ENCODE measurements around the gene BTBD7. TPM values are rescaled to one million over a fixed set of nuclear protein-coding genes. Genes with fewer than 3 reads are reported as not detected.
A peak's percentile ranks its signal among the peaks of the same experiment; 100 is the strongest.
"Not testable (repeated sequence)": the region's sequence is repeated elsewhere in the genome, so short reads cannot be mapped to it uniquely, and the experiment has no call there.

The BTBD7 gene
- total RNA-seq, 2 donors from 2014 or later: 11.0 to 12.5 TPM

DNA sequence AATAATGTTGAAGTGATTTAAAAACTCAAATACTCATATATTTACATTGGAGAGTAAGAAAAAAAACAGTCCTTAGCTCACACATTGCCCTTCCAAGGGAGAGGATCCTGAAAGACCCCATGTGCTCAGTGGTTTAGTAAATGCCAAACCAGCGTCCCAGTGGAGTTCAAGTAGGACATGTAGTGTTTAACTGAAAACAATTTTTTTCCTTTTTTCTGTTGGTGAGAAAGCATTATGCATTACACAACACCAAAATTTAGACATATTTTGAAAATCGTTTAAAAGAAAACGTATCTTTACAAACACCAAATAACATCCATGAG, 92.2 kb downstream of the BTBD7 start:
- Mint-ChIP-seq H3K36me3 (ENCODE audit: insufficient read depth in 2 of 2) (peaks cover 2 to 3% of the 10 kb centered on the region in 2 donors), H3K4me3 (no peak overlapping the region), H3K27me3 (ENCODE audit: low read depth) (no peaks in the 10 kb centered on the region), H3K27ac (no peak overlapping the region), H3K4me1 (ENCODE audit: low read depth) (no peaks in the 10 kb centered on the region), H3K9me3 (no peaks in the 10 kb centered on the region)
- ATAC-seq (replicated peaks in 1 of 2) (no peak), DNase-seq (no peak)

DNA sequence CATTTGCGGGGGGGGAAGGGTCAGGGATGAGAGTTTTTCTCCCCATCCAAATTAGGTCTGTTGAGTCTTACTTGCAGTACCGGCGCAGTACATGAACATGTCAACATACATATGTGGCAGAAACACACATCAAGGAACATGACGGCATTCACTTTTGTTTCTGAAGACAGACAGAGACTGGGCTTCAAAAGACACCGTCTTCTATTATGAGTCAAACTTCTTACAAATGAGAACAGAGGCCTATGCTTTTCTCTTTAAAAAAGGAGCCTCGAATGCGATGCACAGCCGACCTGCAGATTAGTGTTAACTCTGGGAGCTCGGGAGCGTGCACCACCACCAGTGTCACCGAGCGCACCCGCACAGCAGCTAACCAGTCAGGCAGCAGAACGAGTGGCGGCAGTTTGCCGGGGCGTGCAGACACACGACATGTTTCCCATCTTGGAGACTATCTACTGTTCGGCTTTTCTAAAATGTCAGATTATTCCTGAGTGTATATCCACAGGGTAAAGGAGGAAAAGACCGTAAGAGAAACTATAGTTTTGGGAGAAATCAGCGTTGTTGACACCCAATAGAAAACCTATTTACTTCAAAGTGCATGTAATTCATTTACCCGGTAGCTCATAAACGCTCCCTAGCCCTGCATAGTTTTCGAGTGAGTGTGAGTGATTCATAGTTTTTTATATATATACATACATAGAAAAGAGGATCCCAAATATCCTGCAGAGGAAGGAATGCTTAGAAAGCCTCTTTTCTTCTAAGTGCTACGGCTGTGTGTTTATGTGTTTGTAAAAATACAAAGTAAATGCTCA, 92.8 kb downstream of the BTBD7 start:
- Mint-ChIP-seq H3K9me3 (no peaks in the 10 kb centered on the region), H3K36me3 (ENCODE audit: insufficient read depth in 2 of 2) (peaks cover 2 to 3% of the 10 kb centered on the region in 2 donors), H3K4me3 (no peak overlapping the region), H3K27me3 (ENCODE audit: low read depth) (peaks cover 3% of the 10 kb centered on the region), H3K4me1 (ENCODE audit: low read depth) (no peaks in the 10 kb centered on the region), H3K27ac (no peak overlapping the region)
- DNase-seq (no peak), ATAC-seq (replicated peaks in 1 of 2) (peak; percentile 70 to 86)

DNA sequence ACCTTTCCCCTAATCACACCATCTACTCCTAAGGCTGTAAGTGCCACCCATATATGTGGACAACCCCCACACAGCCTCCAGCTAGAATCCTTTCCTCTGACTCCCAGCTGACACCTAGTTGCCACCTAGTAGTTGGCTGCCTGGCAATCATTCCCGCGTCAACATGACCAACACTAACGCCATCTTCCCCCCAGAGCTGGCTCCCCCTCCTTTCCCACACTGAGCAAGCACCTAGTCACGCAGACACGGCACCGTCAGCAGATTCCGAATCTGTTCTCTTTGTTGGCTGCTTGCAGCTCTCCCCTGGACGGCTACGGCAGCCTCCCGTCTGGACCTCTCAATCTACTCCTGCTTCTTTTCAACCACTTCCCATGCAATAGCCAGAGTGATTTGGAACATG, 98.0 kb downstream of the BTBD7 start:
- peaks cover 0 to 4% of the 10 kb centered on the region in 2 donors for H3K36me3 Mint-ChIP-seq (ENCODE audit: insufficient read depth in 2 of 2)
- peaks cover 14% of the 10 kb centered on the region for H3K4me1 Mint-ChIP-seq (ENCODE audit: low read depth)
- ATAC-seq (replicated peaks in 1 of 2) (no peak), DNase-seq (no peak)
- no peak overlapping the region for H3K4me3 Mint-ChIP-seq
- H3K9me3 Mint-ChIP-seq: no peaks in the 10 kb centered on the region
- H3K27me3 Mint-ChIP-seq (ENCODE audit: low read depth): peaks cover 34% of the 10 kb centered on the region
- no peak overlapping the region for H3K27ac Mint-ChIP-seq

DNA sequence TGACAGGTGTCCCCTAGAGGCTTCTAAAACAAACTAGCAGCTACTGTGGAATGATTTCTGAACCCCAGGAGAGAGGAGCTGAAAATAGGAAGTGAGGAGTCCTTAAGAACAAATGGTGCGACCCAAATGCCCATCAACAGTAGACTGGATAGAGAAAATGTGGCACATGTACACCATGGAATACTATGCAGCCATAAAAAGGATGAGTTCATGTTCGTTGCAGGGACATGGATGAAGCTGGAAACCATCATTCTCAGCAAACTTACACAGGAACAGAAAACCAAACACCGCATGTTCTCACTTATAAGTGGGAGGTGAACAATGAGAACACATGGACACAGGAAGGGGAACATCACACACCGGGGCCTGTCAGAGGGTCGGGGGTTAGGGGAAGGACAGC, 99.8 kb downstream of the BTBD7 start:
- not testable (repeated sequence) for H3K27ac Mint-ChIP-seq; DNase-seq; H3K9me3 Mint-ChIP-seq; H3K4me3 Mint-ChIP-seq; H3K36me3 Mint-ChIP-seq (ENCODE audit: insufficient read depth in 2 of 2); ATAC-seq (replicated peaks in 1 of 2)
- Mint-ChIP-seq H3K27me3 (ENCODE audit: low read depth) (peaks cover 34% of the 10 kb centered on the region), H3K4me1 (ENCODE audit: low read depth) (peaks cover 14% of the 10 kb centered on the region)

DNA sequence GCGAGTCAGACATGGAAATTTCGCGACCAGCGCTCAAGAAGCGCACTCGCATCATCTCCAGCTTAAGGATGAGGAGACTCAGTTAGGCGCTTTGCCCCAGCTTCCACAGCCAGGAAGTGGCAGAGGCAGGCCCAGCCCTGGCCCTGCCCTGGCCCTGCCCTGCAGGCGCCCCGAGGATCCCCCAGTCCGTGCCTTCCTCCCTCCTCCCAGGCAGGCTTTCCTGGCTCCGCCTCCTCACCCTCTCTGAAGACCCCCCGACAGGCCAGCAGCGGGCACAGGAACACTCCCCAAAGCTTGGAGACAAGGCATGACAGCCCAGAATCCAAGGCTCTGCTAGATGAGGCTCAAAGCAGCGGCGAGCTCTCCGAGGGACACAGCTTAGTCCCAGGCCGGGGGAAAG, 100.7 kb downstream of the BTBD7 start:
- Mint-ChIP-seq H3K4me3 (peak overlapping the region in 1 of 2 donors; percentile 79), H3K27ac (no peak overlapping the region), H3K9me3 (no peaks in the 10 kb centered on the region), H3K4me1 (ENCODE audit: low read depth) (peaks cover 14% of the 10 kb centered on the region), H3K27me3 (ENCODE audit: low read depth) (peaks cover 34% of the 10 kb centered on the region), H3K36me3 (ENCODE audit: insufficient read depth in 2 of 2) (peaks cover 2 to 13% of the 10 kb centered on the region in 2 donors)
- no peak for ATAC-seq (replicated peaks in 1 of 2)
- no peak for DNase-seq

DNA sequence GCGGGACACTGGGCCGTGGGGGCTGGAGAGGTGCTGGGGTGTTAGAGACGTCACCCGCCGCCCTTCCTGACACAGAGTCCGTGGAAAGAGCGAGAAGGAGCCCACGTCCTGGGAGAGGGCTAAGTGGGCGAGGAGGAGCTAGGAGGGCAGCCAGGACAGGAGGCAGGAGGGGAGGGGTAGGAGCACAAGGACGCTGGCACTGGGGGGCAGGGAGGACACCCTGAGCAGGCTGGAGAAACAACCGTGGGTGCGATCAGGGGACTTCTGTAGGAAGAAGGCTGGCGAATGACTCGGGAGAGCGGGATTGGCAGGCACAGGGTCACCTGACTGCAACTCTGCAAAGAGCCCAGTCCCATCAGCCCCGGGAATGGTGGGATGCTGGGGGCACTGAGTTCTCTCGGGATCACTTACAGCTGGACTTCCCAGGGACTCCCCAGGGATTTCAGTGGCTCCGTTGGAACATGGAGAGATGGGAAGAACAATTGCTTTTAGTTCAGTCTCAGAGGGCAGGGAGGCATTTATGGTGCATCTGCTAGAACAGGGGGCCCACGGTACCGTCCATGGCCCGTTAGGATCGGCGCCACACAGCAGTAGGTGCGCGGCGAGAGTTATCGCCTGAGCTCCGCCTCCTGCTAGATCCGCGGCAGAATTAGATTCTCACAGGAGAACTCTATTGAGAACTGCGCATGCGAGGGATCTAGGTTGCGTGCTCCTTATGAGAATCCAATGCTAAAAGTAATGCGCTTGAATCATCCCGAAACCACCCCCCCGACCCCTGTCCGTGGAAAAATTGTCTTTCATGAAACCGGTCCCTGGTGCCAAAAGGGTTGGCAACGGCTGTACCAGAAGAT, 101.5 kb downstream of the BTBD7 start:
- Mint-ChIP-seq H3K4me1 (ENCODE audit: low read depth) (peaks cover 14% of the 10 kb centered on the region), H3K27ac (no peak overlapping the region), H3K36me3 (ENCODE audit: insufficient read depth in 2 of 2) (peaks cover 2 to 18% of the 10 kb centered on the region in 2 donors), H3K9me3 (no peaks in the 10 kb centered on the region), H3K4me3 (peak overlapping the region; percentile 7 to 79), H3K27me3 (ENCODE audit: low read depth) (peaks cover 34% of the 10 kb centered on the region)
- ATAC-seq (replicated peaks in 1 of 2): peak; percentile 38 to 59
- DNase-seq: no peak

DNA sequence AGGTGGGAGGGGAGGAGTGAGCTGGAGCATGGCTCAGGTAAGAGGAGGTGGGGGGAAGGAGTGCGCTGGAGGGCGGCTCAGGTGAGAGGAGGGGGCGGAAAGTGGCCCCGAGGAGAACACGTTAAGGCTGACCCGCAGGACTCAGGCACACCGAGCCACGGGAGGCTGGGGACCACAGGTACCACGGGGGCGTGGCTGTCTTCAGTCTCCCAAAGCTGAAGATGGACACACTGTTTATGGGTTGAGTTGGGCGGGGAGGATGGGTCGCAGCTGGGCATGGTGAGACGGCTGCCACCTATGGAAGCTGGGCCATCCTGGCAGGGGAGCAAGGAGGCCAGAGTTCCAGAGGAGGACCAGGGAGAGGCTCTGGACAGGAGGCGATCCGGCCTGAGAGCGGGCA, 102.3 kb downstream of the BTBD7 start:
- Mint-ChIP-seq H3K9me3 (no peaks in the 10 kb centered on the region), H3K27ac (no peak overlapping the region), H3K4me3 (peak overlapping the region; percentile 7 to 79), H3K4me1 (ENCODE audit: low read depth) (peaks cover 14% of the 10 kb centered on the region), H3K27me3 (ENCODE audit: low read depth) (peaks cover 34% of the 10 kb centered on the region), H3K36me3 (ENCODE audit: insufficient read depth in 2 of 2) (peaks cover 2 to 23% of the 10 kb centered on the region in 2 donors)
- DNase-seq (no peak), ATAC-seq (replicated peaks in 1 of 2) (peak in 1 of 2 donors; percentile 18)

DNA sequence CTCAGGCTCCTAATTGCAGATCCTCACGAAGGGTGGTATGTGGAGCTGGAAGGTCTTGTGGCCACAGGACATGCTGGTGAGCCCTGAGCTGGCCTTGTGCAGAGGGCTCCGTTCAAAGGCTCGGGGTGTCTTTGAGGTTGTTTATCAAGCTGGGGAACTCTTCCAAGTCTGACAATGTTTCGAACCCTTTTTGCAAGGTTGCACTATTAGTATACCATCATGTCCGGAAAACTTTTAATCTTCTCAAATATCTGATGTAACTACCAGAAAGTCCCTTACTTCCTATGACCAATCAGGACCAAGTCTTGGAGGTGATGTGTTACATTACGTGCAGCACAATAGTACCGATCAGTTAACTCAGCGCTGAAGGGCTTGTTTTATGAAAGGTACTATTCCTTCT, 104.3 kb downstream of the BTBD7 start:
- Mint-ChIP-seq H3K4me3 (no peak overlapping the region), H3K27ac (no peak overlapping the region), H3K4me1 (ENCODE audit: low read depth) (peaks cover 14% of the 10 kb centered on the region), H3K9me3 (no peaks in the 10 kb centered on the region), H3K36me3 (ENCODE audit: insufficient read depth in 2 of 2) (peaks cover 2 to 26% of the 10 kb centered on the region in 2 donors), H3K27me3 (ENCODE audit: low read depth) (peaks cover 24% of the 10 kb centered on the region)
- ATAC-seq (replicated peaks in 1 of 2): no peak
- DNase-seq: no peak

DNA sequence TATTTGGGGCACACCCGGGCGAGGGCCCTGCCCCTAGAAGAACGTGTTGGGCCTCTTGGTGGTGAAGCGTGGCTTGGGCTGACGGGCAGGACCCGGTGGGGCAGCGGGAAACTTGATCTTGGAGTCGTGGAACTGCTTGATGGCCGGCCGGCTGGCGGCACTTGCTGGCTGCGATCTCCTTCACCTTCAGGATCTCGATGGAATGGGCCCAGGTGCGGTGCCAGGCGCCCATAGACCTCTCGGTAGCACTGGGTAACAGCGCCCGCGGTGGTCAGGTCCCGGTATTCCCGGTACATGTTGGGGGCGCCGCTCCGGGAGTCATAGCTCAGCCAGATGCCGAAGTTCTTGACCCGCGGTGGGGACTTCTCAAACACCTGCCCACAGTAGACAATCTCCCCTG, 109.3 kb downstream of the BTBD7 start:
- H3K4me1 Mint-ChIP-seq (ENCODE audit: low read depth): no peaks in the 10 kb centered on the region
- H3K27me3 Mint-ChIP-seq (ENCODE audit: low read depth): no peaks in the 10 kb centered on the region
- H3K9me3 Mint-ChIP-seq: no peaks in the 10 kb centered on the region
- ATAC-seq (replicated peaks in 1 of 2): no peak
- DNase-seq: no peak
- peaks cover 2 to 36% of the 10 kb centered on the region in 2 donors for H3K36me3 Mint-ChIP-seq (ENCODE audit: insufficient read depth in 2 of 2)
- H3K27ac Mint-ChIP-seq: no peak overlapping the region
- no peak overlapping the region for H3K4me3 Mint-ChIP-seq

DNA sequence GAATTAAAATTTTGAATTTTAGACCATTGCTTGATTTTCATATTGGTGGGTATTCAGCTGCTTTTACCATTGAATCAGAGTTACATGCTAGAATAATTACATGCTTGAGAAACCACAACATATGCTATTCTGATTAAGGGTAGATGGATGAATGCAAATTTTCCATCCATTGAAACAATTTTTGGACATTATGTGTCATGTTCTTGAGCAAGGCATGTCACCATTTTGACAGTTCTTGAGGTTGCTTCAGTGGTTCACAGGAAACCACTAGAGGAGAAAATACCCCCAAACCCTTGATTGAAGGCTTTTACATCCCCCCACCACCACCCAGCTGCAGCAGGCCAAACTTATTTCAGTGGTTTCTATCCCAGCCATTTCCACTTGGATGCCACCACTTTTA, 112.3 kb downstream of the BTBD7 start:
- Mint-ChIP-seq H3K27me3 (ENCODE audit: low read depth) (no peaks in the 10 kb centered on the region), H3K4me1 (ENCODE audit: low read depth) (no peaks in the 10 kb centered on the region), H3K36me3 (ENCODE audit: insufficient read depth in 2 of 2) (peaks cover 0 to 24% of the 10 kb centered on the region in 2 donors), H3K9me3 (no peaks in the 10 kb centered on the region), H3K4me3 (no peak overlapping the region), H3K27ac (no peak overlapping the region)
- ATAC-seq (replicated peaks in 1 of 2) (no peak), DNase-seq (no peak)

DNA sequence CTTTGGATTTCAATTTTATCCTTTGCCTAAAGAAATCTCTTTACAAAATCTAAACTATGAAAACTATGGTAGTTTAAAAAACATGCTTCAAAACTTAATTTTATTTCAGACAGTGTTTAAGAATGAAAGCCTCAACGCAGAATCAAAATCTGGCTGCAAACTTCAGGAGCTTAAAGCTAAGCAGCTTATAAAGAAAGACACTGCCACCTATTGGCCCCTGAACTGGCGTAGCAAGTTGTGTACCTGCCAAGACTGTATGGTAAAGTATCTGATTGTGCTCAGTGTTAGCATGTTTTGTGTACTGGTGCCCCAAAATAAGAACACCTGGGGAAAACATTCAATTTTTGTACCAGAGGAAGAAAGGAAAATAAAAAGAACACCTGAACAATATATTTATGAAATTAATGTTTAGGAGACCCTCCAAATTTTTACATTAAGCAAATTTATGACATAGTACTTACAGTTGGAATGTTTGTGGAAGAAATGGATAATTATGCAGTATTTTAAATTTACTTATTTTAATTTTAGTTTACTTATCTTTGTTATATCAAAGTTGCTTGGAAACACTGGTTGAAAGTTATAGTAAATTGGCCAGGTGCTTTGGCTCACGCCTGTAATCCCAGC, 113.6 kb downstream of the BTBD7 start:
- no peak overlapping the region for H3K27ac Mint-ChIP-seq
- peaks cover 0 to 24% of the 10 kb centered on the region in 2 donors for H3K36me3 Mint-ChIP-seq (ENCODE audit: insufficient read depth in 2 of 2)
- DNase-seq (peak; percentile 31 to 45), ATAC-seq (replicated peaks in 1 of 2) (peak; percentile 65 to 75)
- H3K4me3 Mint-ChIP-seq: no peak overlapping the region
- no peaks in the 10 kb centered on the region for H3K4me1 Mint-ChIP-seq (ENCODE audit: low read depth)
- H3K27me3 Mint-ChIP-seq (ENCODE audit: low read depth): no peaks in the 10 kb centered on the region
- H3K9me3 Mint-ChIP-seq: no peaks in the 10 kb centered on the region

DNA sequence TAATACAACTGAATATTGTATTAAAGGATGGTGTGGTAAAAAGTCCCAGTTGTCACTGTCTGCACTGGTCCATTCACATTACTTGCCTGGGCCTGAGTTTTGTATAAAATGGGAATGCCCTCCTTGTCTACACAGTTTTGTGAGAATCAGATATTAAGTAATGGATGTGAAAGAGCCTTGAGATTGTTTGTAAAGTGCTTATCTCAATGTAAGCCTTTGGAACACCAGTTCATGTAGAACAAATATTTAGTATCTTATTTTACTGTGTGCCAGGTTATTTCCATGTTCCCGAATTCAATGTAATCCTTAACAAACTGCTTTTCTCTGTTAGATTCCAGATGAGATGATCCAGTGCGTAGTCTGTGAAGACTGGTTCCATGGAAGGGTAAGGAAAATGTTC, 118.2 kb downstream of the BTBD7 start:
- DNase-seq (no peak), ATAC-seq (replicated peaks in 1 of 2) (no peak)
- Mint-ChIP-seq H3K27me3 (ENCODE audit: low read depth) (no peaks in the 10 kb centered on the region), H3K4me1 (ENCODE audit: low read depth) (peaks cover under 1% of the 10 kb centered on the region), H3K36me3 (ENCODE audit: insufficient read depth in 2 of 2) (peaks cover 2 to 24% of the 10 kb centered on the region in 2 donors), H3K9me3 (no peaks in the 10 kb centered on the region), H3K4me3 (no peak overlapping the region), H3K27ac (no peak overlapping the region)

DNA sequence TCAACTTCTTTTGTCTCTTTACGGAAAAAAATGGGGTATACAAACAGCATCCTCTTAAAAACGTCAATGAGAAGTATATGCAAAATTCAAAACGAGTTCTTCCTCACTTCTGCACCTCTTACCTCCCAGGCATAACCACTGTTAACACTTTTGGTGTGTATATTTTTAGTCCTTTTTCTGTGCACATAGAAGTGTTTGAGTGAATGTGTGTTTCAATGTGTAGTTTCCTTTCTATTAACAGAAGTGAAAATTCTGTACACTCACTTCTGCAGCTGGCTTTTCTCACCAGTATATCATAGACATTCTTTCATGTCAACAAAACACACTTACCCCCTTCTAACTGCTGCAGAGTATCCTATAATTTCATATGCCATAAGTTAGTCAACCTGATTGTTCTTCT, 120.4 kb downstream of the BTBD7 start:
- Mint-ChIP-seq H3K27me3 (ENCODE audit: low read depth) (no peaks in the 10 kb centered on the region), H3K9me3 (no peaks in the 10 kb centered on the region), H3K27ac (no peak overlapping the region), H3K4me3 (no peak overlapping the region), H3K36me3 (ENCODE audit: insufficient read depth in 2 of 2) (peaks cover 5 to 26% of the 10 kb centered on the region in 2 donors), H3K4me1 (ENCODE audit: low read depth) (peaks cover 20% of the 10 kb centered on the region)
- no peak for DNase-seq
- no peak for ATAC-seq (replicated peaks in 1 of 2)
